ENCODE data around the gene DGKI. TPM values are rescaled to one million over a fixed set of nuclear protein-coding genes. Genes with fewer than 3 reads are reported as not detected.

Gene DGKI
- polyA plus RNA-seq, 4 donors: 1.5 to 1.8 (median 1.8) TPM

GRCh38 chr7:137342265-137342664, 504.5 kb downstream of the DGKI start:
- peak in 1 of 4 donors; percentile 30 for DNase-seq (ENCODE audit: low read depth in 4 of 4, low spot score in 3 of 4)

GRCh38 chr7:137337902-137338301, 508.9 kb downstream of the DGKI start:
- DNase-seq (ENCODE audit: low read depth in 4 of 4, low spot score in 3 of 4): no peak

GRCh38 chr7:137335814-137336213, 511.0 kb downstream of the DGKI start:
- no peak for DNase-seq (ENCODE audit: low read depth in 4 of 4, low spot score in 3 of 4)

- DNase-seq (ENCODE audit: low read depth in 4 of 4, low spot score in 3 of 4): no peak
These were observed 515.4 kb downstream of the DGKI start for GRCh38 chr7:137331378-137331777.

Other genes with a start within 250 kb of the DGKI start
- 10 to 100 TPM; 50.7 to 55.3 (median 53.5) TPM for gene CREB3L2, start 155.1 kb upstream of the DGKI start, polyA plus RNA-seq (ENCODE audit: insufficient read length in 4 of 4)
- gene AKR1D1, start 229.5 kb upstream of the DGKI start, polyA plus RNA-seq (ENCODE audit: insufficient read length in 4 of 4): under 1 TPM in 2 of 4 donors, not detected in 2; 0.07 to 0.09 TPM